ENCODE results near the gene NME9.
A peak's percentile ranks its signal among the peaks of the same experiment; 100 is the strongest.

The NME9 gene

DNA sequence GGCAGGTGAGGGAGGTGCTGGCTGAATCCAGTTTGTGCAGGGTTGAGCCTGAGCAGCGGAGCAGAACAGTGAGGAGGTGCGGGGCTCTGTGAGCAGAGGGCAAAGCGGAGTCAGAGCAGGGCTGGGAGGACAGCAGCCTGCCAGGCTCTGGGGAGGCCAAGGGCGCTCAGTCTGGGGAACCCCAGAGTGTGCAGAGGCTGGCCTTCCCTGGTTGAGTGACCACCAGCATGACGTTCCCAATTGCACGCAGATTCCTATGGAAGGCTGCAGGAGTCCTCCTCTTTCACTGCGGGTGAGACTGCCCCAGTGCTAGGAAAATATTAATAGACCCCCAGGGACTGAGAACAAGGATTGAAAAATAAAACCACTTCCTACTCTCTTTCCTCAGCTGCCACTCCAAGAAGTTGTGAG, 31.9 kb upstream of the NME9 start:
- DNase-seq = no peak

- DNase-seq = no peak
Observed at GRCh38 chr3:138360869-138361525, 31.3 kb upstream of the NME9 start.

DNA sequence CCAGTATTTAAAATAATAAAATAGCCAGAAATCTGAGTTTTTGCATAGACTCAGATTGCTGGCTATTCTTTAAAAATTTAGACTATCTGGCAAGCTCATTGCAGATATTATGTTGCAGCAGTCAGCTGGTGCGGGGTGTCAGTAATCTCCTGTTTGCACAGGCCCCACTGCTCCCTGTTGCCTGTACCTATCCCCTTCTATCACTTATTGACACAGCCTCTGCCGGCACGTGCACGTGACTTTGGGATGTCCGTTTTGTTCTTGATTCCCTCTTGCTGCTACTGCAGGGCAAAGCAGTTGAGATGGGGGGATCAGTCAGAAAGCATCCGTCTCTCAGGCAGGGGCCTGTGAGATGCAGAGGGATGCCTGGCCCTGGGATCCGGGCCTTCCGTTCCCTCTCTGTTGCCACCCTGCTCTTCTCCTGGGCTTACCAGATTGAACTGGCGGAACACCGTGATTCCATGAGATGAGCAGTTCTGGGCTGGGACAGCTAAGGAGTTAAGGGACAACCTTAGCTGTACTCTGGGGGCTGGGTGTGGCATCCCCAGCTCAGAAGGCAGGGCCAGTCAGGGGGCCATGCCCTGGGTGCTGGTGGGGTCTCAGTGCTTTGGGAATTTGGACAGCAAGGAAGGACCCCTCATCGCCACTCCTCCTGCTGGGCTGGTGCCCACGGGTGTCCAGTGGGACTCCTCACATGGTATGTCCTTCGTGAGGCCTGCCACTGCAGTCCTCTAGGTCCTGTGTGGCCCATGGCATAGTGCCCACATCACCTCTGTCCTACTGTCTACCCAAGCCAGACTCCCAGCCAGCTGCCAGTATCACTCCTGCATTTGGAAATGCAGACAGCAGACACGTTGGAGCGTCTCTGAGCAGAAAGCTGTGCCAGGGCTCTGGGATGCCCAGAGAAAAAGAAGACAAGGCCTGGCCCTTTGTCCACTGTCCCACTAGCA, 30.5 kb upstream of the NME9 start:
- DNase-seq = no peak

- no peak for DNase-seq
Observed at GRCh38 chr3:138359148-138359918, 29.7 kb upstream of the NME9 start.

GRCh38 chr3:138356730-138357405, 27.2 kb upstream of the NME9 start:
- DNase-seq = no peak

GRCh38 chr3:138355071-138355470, 25.4 kb upstream of the NME9 start:
- DNase-seq = no peak

DNA sequence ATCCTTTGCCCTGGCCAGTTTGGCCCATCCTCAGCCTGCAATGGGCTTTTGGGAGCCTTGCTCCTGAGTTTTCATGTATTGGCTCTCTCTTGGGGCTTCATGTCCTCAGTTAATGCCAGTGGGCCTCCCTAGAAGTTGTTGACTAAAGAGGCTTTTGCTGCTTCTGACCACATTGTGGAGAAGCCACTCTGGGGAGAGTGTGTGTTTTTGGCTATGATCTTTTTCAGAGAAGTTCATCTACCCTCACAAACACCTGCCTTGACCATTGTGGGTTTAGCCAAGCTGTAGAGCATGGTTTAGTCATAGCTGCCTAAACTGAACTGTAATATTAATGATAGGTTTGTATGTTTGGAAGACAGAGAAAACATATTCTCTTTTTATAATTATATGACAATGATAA, 24.7 kb upstream of the NME9 start:
- no peak for DNase-seq

DNA sequence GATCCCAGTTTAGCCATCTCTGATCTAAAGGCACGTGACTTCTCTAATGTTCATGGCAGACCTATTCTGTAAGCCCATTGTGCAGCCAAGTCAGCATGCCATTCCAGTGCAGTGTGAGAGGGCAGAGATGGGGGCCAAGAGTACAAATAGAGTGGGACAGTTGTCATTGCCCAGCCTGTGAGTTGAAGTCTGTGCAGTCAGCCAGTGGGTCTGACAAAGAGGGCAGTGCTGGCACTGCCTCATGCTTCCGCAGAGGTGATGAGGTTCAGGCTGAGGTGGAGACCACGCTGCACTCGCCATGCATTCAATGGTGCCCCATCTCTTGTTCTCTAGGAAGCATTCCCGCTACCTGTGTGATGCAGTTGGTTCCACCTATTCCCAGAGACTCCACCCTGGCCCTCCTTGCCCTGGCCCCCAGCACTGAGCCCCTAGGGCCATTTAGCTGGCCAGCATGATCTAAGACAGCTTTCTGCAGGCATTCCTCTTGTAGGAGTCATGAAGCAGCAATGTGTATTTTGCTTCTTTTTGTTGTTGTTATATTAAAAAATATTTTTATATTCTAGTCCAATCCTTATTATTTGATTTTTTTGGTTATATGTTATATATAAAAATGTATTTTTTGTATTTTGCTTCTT, 22.4 kb upstream of the NME9 start:
- no peak for DNase-seq

DNA sequence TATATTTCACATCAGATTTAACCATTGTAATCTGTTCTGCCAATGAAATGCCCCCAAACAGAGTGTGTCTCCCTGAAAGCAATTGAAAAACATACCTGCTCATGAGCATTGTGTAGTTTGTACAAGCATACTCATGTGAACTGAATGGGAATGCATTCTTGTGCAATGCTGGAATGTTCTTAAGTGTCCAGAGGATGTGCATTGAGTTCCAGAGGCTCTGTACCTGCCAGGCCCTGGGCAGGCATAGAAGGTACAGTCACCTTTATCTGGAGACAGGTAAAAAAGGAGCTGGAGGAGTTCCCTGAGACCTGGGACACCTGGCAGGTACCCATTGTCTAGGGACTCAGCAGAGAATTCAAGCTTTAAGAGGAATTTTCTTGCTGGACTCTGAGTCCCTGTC, 21.5 kb upstream of the NME9 start:
- DNase-seq = no peak

DNA sequence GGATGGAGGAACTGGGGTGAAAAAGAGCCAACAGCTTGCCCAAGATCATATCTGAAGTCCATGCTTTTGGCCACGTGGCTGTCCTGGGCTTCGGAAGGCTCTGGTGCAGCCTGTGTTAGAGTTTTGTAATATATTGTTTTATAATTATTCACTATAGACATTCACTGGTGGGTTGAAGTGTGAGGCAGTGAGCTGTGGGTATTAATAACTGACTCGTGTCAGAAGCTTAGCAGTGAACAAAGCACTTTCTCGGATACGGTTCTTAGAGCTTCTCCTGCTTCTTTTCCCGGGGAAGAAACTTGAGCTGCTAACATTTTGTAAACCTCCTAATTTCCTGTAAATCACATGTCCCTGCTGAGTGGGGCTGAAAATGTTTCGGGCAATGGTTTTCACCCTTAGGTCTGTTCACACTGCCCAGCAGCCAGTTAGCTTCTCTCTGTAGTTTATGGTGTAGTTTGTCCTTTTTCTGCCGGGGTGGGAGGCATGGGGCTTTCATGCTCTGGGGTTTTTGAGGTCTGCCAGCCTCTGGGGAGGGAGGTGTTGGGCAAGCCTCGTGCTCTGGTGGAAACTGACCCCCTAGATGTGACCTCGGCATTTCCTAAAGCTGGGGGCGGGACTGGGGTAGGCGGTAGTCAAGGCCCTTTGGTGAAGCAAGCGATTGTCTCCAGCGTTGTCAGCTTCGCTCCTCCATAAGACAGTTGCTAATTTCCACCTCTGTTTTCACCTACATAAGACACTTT, 20.4 kb upstream of the NME9 start:
- no peak for DNase-seq

- DNase-seq = no peak
Observed at GRCh38 chr3:138348754-138349739, 19.4 kb upstream of the NME9 start.

DNA sequence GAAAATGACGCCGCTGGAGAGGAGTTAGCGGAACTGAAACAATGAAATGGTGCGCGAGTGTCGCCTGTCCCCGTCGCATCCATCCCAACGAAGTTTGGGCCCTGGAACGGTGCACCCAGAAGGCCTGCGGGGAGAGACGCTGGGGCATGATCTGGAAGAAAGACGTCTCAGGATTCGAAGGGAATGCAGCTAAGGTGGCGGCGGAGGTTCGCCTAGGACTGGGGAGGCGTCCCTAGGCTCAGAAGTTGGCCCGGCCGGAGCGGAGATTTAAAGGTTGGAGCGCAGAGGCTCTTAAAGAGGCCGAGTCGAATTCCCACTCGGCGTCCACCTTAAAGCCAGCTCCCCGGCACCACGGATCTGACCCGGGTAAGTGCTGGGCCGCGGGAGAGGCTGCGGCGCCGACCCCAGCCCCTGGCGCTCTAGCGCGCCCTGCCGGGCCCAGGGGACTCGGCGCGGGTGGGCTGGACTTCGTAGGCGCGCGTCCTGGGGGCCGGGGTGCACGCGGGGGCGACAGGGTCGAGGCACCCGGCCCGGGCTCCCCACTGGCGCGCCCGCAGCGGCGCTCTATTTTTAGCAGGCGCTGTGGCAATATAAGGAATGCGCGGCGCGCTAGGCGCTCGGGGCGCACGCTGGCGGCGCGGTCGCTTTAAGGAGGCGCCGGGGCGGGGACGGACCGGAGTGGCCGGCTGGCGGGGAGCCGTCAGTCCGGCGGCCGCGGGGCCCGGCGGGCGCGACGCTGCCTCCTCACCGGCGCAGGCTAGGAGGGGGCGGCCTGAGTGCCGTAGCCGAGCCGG, 18.5 kb upstream of the NME9 start, which contains the start of gene MRAS:
TSS of gene MRAS (plus strand) at position 620 of the 794 bp plus-strand sequence. CDS start 24,305 bp downstream, outside the sequence.
- DNase-seq = peak; percentile 41

- DNase-seq = no peak
Observed at GRCh38 chr3:138344754-138345153, 15.1 kb upstream of the NME9 start.

DNA sequence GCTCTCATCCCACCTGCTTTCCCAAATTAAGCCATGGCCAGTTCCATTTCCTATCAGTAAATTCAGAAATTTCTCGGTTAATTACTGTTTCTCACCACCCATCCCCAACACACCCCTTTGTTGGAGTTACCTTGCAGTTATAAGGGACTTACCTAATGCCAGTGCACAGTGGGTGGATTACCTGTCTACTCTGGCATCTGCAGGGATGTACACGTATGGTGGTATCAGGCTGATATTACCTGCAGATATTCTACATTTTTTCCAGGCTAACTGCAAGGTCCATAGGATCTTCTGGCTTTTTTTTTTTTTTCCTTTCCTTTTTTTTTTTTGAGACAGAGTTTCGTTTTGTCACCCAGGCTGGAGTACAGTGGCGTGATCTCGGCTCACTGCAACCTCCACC, 10.9 kb upstream of the NME9 start:
- DNase-seq = no peak

DNA sequence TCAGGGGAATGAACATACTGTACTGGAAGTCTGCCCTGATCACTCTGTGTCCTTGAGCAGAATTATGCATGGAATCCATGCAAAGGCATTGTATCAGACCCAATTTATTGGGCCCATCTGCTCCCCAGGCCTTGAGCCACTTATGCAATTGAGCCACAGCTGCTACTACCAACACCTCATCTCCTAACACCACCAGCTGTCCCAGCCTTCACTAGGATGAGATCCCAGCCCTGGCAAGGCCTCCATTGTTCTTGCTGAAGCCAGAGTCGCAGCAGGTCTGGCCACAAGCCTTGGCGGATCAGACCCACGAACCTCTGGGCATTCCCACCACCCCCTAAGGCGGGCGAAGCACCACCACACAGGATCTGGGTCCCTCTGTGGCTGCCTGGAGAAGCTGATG, 9.2 kb upstream of the NME9 start:
- no peak for DNase-seq

- no peak for DNase-seq
Observed at GRCh38 chr3:138338244-138338643, 8.6 kb upstream of the NME9 start.

GRCh38 chr3:138336454-138336999, 6.9 kb upstream of the NME9 start:
- DNase-seq = no peak

- no peak for DNase-seq
Observed at GRCh38 chr3:138334608-138335007, 5.0 kb upstream of the NME9 start.

DNA sequence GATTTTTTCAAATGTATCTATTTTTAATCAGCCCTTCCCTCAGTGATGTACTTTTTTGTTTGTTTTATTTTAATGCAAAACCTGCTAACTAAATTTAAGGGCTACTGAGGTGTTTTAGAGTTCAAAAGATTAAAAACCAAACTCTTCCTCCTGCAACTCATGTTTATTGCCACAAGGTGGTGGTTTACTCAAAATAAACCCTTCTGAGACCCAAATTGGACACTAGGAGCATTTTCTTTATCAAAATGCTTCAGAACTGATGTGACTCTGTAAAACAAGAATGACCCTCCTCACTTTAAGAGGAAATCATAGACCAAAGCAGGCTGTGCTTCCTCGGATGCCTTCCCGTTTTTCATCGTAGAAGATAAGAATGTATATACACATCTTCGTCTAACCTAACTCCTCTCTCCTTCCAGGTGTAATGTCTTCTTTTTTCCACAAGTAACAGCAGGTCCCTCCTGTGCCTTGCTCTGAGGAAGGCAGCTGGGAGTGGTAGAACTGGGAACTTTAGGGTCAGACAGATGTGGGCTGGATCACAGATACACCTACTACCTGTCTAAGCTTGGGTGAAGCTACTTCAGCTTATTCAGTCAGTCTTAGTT, 2.9 kb upstream of the NME9 start:
- peak; percentile 13 for DNase-seq
